ENCODE measurements around the gene PRSS57.

DNA sequence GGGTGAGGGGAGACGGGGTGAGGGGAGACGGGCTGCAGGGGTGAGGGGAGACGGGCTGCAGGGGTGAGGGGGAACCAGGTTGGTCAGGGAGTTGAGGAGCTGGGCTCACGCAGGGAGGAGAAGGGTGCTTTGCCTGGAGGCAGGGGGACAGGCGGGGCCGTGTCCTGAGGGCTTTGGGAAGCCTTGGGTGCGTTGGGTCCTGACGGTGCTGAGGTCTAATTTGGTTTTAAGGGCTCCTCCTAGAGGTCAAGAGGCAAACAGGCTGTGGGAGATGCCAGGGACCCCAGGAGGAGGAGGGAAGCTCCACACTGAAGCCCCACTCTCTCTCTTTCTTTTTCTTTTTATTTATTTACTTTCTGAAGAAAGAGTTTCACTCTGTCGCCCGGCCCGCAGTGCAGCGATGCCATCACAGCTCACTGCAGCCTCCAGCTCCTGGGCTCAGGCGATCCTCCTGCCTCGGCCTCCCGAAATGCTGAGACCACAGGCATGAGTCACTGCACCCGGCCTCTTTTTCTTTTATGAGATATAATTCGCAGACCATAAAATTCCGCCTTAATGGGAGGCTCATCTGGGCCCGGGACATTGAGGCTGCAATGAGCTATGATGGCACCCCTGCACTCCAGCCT is 46.4 kb upstream of the PRSS57 start:
- TF ChIP-seq POLR2A (IDR thresholded peaks at IDR 0.05; ENCODE audit: low read length) (no peak), GATA1 (IDR thresholded peaks at IDR 0.05; ENCODE audit: low read depth, low read length) (no peak)

All from erythroblast (primary cell).